Stimulated activated CD8-positive, alpha-beta memory T cell treated with anti-CD3 and anti-CD28 coated beads, Interleukin-12 subunit alpha, Interleukin-12 subunit beta, amount 100 ng/mL, for 1 hour (primary cell): ENCODE measurements around the gene SH3TC2.
"Not testable (repeated sequence)": the region's sequence is repeated elsewhere in the genome, so short reads cannot be mapped to it uniquely, and the experiment has no call there.

ENCODE experiments used
- DNase-seq: peaks from one replicate; pipeline ENCODE4 v3.0.0-alpha.2; 2020; ENCODE audit warnings: low read depth

SH3TC2 gene

DNA sequence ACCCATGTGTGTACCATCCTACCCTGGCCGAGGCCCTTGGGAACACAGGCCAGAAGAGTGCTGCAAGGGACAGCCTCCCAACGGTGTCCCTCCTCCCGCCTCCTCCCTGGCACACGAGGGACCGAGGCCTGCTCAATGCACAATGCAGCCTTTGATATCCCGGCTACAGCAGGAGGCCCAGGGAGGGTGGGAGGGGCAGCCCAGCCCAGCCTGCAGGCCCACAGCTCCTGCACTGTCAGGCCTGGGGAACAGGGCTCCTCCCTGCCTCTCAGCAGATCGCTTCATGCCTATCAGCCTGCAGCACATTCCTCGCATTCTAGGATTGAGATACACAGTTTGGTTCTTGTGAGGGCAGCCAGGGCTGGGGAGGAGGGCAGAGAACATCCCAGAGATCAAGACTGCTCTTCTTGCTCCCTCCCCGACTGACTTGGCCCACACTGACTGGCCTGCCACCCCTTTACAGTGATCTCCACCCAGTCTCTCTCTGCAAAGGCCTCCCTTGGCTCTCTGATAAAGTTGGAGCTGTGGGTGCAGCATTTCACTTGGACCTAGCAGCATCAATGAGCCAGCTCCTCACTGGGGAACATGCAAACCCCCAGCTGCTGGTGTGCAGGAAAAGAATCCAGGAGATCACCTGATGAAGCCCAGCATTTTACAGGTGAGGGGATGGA is at the start of gene SH3TC2:
Gene SH3TC2 (minus strand): TSS at position 46 of the 671 bp plus-strand sequence. CDS start 40 bp downstream, at position 6.
- no peak for DNase-seq

DNA sequence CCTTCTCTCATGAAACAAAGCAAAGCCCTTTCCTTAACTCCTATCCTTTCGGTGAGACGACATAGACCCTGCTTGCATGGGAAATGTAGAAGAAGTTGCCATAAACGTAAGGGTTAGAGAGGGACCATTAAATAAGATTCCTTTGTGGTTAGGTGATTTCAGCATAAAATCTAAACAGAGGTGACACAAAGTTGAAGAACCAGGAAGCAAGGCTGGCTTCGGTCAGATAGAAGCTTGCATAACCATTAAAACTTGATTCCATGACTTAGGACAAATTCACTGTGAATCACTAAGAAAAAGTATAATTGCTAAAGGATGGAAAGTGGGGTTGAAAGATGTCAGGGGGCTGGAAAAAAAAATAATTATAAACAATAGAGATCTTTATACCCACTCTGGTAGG is 47.5 kb upstream of the SH3TC2 start:
- no peak for DNase-seq

DNA sequence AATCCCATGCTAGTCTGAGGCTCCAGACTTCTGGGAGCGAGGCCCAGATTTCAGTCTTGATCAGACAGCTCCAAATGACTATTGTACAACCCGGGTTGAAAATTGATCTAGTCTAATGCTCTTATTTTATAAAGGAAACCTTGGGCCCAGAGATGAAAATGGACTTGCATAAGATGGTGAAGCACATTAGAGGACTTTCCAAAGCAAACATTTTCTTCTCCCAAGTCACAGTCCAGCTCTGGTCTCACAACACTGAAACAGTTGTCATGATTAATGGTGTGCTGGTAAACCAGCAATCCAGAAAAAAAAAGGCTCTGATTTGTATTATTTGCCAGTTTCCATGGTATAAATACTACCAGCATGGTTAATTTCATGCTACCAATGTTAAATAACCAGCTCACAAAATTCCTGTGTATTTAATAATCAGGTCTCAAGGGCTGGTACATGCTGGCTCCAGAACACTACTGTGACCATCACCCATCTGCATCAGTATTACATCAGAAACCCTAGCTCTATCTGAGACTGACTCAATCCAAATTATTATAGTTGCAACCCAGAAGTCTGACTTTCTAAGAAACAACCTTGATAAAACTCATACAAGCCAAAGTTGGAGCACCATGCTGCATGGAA is 45.9 kb upstream of the SH3TC2 start:
- no peak for DNase-seq

DNA sequence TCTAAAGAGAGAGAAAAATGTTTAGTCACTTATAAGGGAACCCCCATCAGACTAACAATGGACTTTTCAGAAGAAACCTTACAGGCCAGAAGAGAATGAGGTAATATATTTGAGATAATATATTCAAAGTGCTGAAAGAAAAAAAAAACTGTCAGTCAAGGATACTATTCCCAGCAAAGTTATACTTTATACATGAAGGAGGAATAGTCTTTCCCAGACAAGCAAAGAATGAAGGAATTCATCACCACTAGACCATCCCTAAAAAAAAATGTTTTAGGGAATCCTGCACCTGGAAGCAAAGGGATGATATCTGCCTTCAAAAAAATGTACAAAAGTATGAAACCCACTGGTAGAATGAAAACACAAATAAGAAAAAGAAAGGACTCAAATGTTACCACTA is 37.5 kb upstream of the SH3TC2 start:
- DNase-seq = no peak

DNA sequence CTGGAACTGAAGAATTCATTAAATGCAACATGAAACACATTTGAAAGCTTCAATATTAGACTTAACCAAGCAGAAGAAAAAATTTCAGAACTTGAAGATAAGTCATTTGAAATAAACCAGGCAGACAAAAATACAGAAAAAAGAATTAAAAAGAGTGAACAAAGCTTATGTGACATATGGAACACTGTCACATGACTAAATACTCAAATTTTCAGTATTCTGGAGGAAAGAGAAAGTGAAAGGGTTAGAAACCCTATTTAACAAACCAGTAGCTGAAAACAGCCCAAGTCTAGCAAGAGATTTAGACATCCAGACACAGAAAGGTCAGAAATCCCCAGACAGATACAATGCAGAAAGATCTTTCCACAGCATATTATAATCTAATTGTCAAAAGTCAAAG is 37.1 kb upstream of the SH3TC2 start:
- no peak for DNase-seq

DNA sequence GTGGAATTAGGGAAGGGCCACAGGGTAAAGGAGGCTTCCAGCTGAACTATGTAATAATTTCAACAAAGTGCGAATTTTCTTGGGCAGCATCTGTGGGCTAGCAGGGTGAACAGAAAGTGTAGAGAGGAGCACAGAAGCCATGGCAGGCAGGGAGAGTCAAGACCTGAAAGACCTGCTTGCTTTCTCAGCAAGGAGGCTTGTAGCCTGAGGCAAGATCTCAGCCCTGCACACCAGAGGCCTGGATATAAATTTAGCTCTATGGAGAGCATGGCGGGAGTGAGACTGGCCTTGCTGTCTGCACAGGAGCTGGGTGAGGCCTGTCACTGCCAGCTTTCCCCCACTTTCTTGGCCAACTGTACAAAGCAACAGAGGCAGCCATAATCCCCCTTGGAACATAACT is 32.1 kb upstream of the SH3TC2 start:
- no peak for DNase-seq

DNA sequence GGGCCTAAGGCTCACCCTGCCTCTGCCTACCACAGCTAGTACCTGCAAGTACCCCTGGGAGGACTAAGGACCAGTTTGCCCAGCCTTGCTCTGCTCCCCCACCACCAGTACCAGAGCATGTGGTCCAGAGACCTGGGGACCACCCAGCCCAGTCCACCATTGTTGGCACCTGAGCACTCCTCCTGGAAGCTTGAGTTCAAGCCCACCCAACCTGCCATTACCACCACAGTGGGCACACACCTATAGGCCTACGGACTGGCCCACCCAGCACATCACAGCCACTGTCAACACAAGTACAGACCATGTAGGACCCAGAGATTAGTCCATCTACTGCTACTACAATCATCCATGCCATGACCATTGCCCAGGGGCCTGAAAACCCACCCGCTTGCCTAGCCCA is 30.8 kb upstream of the SH3TC2 start:
- no peak for DNase-seq

DNA sequence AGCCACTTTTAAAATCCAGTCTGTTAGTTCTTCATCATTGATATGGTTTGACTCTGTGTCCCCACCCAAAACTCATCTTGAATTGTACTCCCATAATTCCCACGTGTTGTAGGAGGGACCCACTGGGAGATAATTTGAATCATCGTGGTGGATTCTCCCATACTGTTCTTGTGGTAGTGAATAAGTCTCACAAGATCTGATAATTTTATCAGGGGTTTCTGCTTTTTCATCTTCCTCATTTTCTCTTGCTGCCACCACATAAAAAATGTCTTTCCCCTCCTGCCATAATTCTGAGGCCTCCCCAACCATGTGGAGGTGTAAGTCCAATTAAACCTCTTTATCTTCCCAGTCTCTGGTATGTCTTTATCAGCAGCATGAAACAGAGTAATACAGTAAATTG is 26.9 kb upstream of the SH3TC2 start:
- no peak for DNase-seq

DNA sequence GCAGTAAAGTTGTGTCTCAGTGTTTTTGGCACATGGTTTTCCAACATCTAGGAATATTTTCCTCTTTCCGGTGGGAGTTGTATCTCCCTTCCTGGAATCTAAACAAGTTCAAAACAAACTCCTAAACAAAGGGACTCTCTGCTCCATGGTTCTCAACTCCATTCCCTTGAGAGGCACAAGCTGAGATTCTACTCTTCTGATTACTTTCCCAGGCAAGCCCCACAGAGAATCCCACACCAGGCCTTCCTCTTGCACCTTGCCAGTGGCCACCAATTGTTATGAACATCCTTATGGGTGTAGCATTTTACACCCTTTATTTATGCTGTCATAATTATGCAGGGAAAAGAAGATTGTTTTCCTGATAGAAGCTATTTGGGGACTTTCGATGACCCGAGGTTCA is 25.8 kb upstream of the SH3TC2 start:
- DNase-seq = no peak

DNA sequence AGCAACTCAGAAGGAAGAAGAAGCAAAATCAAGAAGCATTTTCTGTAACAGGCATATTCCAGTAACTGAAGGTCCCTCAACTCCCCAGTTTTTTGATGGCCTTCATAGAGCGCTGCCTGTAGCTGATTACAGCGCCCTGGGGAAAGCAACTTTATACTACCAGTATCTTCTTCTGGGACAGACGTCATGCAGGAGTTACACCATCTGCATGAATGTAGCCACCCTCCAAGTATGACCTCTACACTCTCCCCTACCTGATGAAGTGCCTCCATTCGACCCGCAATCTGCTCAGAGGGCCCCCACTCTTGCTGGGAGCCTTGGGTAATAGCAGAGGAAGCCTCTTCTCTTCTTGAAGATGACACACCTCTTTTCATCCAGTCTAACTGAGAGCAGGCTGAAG is 21.0 kb upstream of the SH3TC2 start:
- no peak for DNase-seq

DNA sequence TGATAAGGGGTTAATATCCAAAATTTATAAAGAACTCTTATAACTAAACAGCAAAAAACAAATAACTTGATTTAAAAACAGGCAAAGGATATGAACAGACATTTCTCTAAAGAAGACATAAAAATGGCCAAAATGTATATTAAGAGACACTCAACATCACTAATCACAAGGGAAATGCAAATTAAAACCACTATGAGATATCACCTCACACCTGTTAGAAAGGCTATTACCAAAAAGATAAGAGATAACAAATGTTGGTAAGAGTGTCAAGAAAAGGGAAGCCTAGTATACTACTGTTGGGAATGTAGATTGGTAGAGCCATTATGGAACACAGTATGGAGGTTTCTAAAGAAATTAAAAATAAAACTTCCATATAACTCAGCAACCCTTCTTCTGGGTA is 19.4 kb upstream of the SH3TC2 start:
- DNase-seq = no peak

DNA sequence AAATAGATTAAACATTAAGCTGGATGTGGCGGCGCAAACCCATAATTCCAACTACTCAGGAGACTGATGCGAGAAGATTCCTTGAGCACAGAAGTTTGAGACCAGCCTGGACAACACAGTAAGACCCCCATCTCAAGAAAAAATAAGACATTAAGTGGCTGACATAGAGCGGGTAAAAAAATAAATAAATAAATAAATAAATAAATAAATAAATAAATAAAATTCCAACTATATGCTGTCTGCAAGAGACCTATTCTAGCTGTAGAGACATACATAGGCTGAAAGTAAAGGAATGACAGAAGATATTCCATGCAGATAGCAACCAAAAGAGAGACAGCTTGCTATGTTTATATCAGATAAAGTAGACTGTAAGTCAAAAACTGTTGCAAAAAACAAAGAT is 17.4 kb upstream of the SH3TC2 start:
- no peak for DNase-seq

DNA sequence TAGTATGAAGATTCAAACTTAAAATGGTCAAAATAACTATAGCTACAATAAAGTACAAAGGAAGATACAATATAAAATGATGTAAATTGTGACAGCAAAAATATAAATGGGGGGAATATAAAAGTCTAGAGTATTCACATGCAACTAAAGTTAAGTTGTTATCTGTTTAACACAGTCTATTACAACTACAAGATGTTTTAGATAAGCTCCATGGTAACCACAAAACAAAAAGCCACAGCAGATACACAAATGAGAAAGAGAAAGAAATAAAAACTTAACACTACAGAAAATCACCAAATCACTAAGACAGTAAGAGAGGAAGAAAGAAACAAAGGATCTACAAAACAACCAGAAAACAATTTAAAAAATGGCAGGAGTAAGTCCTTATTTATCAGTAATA is 17.0 kb upstream of the SH3TC2 start:
- DNase-seq = no peak

DNA sequence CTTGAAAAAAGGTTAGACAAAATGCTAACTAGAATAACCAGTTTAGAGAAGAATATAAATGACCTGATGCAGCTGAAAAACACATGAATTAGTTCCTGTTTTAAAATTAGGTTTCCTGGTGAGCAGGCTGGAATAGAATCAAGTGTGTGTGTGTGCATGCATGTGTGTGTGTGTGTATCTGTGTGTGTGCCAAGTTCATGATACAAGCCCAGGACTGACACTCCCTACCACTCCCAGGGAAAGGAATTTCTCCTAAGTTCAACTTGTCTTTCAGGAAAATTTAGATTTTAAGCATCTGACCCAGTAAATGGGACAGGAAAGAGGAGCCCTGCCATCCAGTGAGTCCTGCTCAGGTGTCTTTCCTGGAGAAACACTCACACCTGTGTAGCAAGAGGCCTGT is 11.2 kb upstream of the SH3TC2 start:
- DNase-seq = not testable (repeated sequence)

DNA sequence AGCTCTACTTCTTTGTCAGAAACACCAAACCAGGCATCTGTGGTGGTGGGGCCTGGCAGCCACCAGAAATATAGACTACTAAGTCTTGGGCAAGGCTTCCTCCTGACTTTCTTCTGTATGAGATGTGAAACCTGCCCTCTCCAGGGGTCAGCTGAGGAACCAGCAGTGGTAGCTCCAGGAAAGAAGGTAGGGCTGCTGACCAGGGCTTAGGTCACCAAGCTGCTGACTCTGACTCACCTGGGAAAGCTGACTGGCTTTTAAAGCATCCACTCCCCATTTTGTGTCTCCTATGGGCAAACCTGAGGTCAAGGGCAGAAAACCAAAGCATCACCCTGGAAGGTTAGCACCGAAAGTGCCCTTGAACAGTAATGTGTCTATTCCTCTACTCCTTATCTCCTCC is 10.4 kb upstream of the SH3TC2 start:
- DNase-seq = no peak

DNA sequence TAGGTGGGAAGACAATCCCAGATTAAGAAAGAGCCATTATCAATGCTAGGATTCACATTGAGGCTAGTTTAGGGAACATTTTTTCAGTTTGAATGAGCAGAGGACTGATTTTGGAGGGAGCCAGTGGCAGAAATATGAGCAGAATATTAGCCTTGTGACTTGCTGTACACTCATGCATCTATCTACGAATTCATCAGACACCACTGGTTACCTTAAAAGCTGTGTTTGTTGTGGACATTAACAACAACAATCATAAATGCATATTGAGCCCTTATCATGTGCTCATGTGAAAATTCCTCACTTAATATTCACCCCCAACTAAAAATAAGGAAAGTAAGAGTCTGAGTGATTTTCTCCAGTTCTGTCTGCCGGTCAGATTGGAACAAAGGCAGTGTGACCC is 9.9 kb upstream of the SH3TC2 start:
- DNase-seq = no peak

DNA sequence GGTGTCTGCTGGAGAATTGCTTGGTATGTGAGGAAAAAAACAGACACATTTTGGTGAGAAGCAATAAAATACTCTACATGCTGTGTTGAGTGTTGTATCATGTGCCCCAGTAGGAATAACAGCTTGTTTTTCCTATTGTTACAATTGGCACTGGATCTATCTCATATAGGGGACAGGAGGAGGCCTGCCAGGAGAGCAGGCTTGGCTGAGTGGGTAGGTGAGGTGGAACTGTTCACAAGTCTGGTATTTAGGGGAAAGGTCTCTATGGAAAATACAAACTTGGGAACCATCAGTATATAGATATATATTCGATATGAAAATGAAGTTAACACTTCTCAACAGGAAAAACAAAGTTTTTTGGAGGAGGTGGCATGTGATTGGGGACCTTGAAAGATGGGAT is 9.5 kb upstream of the SH3TC2 start:
- no peak for DNase-seq

DNA sequence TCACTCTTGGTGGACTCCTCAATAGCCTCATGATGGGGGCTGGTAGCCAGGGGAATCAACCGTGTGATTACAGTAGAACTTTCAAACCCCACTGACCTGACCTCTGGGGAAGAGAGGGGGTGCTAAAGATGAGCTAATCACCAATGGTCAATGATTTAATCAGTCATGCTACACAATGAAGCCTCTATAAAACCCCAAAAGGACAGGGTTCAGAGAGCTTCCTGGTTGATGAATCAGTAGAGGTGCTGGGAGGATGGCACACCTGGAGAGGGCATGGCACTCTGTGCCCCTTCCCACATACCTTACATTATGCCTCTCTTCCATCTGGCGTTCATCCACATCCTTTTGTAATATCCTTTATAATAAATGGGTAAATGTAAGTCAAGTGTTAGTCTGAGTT is 8.9 kb upstream of the SH3TC2 start:
- DNase-seq = no peak

DNA sequence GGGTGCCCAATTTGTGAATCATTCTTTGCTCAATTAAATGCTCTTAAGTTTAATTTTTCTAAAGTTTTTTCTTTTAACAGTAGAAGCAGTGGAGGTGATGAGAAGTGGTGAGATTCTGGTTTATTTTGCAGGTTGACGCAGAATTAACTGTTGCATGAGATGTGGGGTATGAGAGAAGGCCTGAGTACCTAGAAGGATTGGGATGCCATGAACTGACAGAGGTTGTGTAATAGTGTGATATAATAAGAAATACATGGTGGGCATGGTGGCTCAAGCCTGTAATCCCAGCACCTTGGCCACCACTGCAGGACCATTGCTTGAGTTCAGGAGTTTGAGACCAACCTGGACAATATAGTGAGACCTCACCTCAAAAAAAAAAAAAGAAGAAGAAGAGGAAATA is 8.4 kb upstream of the SH3TC2 start:
- no peak for DNase-seq

DNA sequence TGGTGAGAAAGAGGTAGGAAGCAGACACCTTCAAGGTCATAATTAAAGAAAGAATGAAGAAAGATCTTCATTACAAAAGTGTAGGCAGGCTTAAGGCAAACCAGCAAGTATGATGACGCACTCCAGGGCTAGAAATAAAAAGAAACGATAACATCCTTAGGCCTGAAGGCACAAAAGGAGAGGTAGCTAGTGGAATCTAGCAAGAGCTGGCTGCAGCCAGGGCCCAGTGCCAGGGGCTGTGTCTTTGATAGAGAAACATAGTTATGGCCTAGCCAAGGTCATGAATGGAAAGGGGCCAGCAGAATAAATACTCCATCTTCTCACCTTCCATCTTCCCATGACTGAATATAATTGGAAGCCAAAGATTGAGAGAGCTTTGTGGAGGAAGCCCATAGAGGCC is 6.8 kb upstream of the SH3TC2 start:
- DNase-seq = no peak

DNA sequence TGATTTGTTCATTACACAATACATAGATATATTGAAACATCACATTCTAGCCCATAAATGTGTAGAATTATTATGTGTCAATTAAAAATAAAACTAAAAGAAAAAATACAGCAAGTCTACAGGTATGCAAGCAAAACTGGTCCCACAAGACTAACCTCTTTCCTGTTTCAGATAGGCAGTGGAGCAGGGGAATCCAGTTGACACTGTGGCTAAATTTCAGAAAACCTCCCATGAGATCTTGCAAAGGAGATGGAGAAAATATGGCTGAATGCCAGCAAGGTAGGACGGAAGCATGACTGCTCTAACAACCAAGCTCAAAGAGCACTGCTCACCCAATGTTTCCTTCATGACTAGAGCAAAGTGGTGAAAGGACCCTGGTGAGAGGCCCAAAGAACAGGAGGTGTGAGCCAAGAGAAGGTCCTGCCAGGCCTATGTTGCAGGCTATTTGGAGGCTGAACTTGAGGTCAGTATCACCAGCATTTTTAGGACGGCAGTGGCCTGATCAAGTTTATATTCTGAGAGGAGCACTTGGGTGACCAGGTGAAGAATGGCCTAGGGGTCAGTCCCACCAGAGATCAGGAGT is 1.1 kb upstream of the SH3TC2 start:
- no peak for DNase-seq

DNA sequence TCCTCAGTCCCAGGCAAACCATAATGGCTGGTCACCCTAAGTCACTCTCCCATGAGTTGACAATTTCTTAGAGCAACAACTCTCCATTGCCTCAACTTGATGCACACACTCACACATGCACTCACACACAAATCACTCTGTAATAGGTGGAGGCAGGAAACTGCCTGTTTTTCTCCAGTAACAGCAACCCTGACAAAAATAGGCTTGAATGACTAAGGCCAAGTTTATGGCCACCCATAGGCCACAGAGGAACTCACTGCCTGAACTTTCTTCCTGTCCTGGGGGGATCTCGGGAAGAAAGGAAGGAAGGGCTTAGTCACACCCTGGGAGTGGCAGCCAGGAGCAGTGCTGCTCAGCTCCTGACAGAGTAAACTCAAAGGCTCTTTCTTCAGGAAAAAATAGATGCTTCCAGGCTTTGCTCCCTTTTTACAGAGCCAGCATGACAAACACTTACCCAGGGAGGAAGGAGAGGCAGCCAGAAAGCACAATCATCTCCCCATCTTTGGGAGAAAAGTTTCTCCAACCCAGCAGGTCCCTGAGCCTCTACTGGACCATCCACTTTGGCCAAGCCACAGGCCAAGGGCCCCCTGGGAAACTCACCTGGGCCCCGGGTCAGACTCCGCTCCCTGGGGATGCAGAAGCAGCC is 368 bp downstream of the SH3TC2 start:
- DNase-seq = no peak

DNA sequence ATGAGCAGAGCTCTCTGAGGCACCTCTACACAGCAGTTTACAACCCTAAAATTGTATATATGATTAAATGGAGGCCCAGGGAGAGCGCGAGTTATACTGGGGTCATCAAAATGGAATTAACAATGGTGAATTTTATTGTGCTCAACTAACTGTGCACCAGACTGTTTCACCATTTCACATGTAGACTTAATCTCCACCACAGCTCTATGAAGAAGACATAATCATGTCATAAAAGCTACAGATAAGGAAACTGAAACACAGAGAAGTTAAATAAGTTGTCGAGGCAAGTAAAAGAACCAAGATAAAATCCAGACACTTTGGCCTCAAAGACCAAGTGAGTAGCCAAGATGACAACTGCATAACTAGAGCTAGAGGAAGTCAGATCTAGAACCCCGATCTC is 1.5 kb downstream of the SH3TC2 start:
- DNase-seq = no peak
